ENCODE measurements around the gene OPCML.

The OPCML gene

GRCh38 chr11:133024301-133024700, 508.0 kb downstream of the OPCML start:
- Mint-ChIP-seq H3K27ac (no peak overlapping the region), H3K4me1 (no peaks in the 10 kb centered on the region), H3K27me3 (peaks cover 4% of the 10 kb centered on the region), H3K9me3 (no peaks in the 10 kb centered on the region), H3K4me3 (no peak overlapping the region), H3K36me3 (no peaks in the 10 kb centered on the region)

GRCh38 chr11:133023232-133023631, 509.1 kb downstream of the OPCML start:
- H3K27me3 Mint-ChIP-seq: peaks cover 4% of the 10 kb centered on the region
- no peaks in the 10 kb centered on the region for H3K9me3 Mint-ChIP-seq
- no peaks in the 10 kb centered on the region for H3K36me3 Mint-ChIP-seq
- no peaks in the 10 kb centered on the region for H3K4me1 Mint-ChIP-seq
- no peak overlapping the region for H3K4me3 Mint-ChIP-seq
- no peak overlapping the region for H3K27ac Mint-ChIP-seq

- H3K36me3 Mint-ChIP-seq: no peaks in the 10 kb centered on the region
- H3K4me3 Mint-ChIP-seq: no peak overlapping the region
Observed at GRCh38 chr11:133021553-133021952, 510.7 kb downstream of the OPCML start.

GRCh38 chr11:133020372-133020714, 512.0 kb downstream of the OPCML start:
- Mint-ChIP-seq H3K4me3 (no peak overlapping the region), H3K36me3 (no peaks in the 10 kb centered on the region), H3K27ac (no peak overlapping the region), H3K9me3 (no peaks in the 10 kb centered on the region), H3K27me3 (peaks cover 3% of the 10 kb centered on the region), H3K4me1 (no peaks in the 10 kb centered on the region)

More at GRCh38 chr11:133021553-133021952, 510.7 kb downstream of the OPCML start:
- Mint-ChIP-seq H3K27ac (no peak overlapping the region), H3K27me3 (peaks cover 4% of the 10 kb centered on the region), H3K4me1 (no peaks in the 10 kb centered on the region), H3K9me3 (no peaks in the 10 kb centered on the region)

- H3K27ac Mint-ChIP-seq: no peak overlapping the region
- no peak overlapping the region for H3K4me3 Mint-ChIP-seq
- no peaks in the 10 kb centered on the region for H3K9me3 Mint-ChIP-seq
- no peaks in the 10 kb centered on the region for H3K36me3 Mint-ChIP-seq
- no peaks in the 10 kb centered on the region for H3K4me1 Mint-ChIP-seq
- H3K27me3 Mint-ChIP-seq: peaks cover 3% of the 10 kb centered on the region
Observed at GRCh38 chr11:133019545-133020371, 512.5 kb downstream of the OPCML start.

GRCh38 chr11:133015457-133015856, 516.8 kb downstream of the OPCML start:
- no peaks in the 10 kb centered on the region for H3K36me3 Mint-ChIP-seq
- no peaks in the 10 kb centered on the region for H3K9me3 Mint-ChIP-seq
- no peaks in the 10 kb centered on the region for H3K27me3 Mint-ChIP-seq
- H3K4me1 Mint-ChIP-seq: no peaks in the 10 kb centered on the region
- no peak overlapping the region for H3K4me3 Mint-ChIP-seq
- no peak overlapping the region for H3K27ac Mint-ChIP-seq

GRCh38 chr11:133014337-133014736, 518.0 kb downstream of the OPCML start:
- Mint-ChIP-seq H3K27ac (no peak overlapping the region), H3K36me3 (no peaks in the 10 kb centered on the region), H3K27me3 (no peaks in the 10 kb centered on the region), H3K9me3 (no peaks in the 10 kb centered on the region), H3K4me3 (no peak overlapping the region), H3K4me1 (no peaks in the 10 kb centered on the region)

- Mint-ChIP-seq H3K27ac (no peak overlapping the region), H3K4me1 (no peaks in the 10 kb centered on the region), H3K36me3 (no peaks in the 10 kb centered on the region), H3K4me3 (no peak overlapping the region), H3K9me3 (no peaks in the 10 kb centered on the region), H3K27me3 (no peaks in the 10 kb centered on the region)
Observed at GRCh38 chr11:133012803-133013202, 519.5 kb downstream of the OPCML start.

- H3K27ac Mint-ChIP-seq: no peak overlapping the region
- H3K9me3 Mint-ChIP-seq: no peaks in the 10 kb centered on the region
- H3K27me3 Mint-ChIP-seq: no peaks in the 10 kb centered on the region
- H3K36me3 Mint-ChIP-seq: no peaks in the 10 kb centered on the region
- H3K4me1 Mint-ChIP-seq: no peaks in the 10 kb centered on the region
- no peak overlapping the region for H3K4me3 Mint-ChIP-seq
Observed at GRCh38 chr11:133011604-133012003, 520.7 kb downstream of the OPCML start.

GRCh38 chr11:133007027-133007584, 525.2 kb downstream of the OPCML start:
- Mint-ChIP-seq H3K9me3 (no peaks in the 10 kb centered on the region), H3K4me1 (no peaks in the 10 kb centered on the region), H3K27ac (no peak overlapping the region), H3K4me3 (no peak overlapping the region), H3K27me3 (no peaks in the 10 kb centered on the region), H3K36me3 (no peaks in the 10 kb centered on the region)

GRCh38 chr11:133004369-133004768, 527.9 kb downstream of the OPCML start:
- Mint-ChIP-seq H3K9me3 (no peaks in the 10 kb centered on the region), H3K4me3 (no peak overlapping the region), H3K27me3 (no peaks in the 10 kb centered on the region), H3K36me3 (no peaks in the 10 kb centered on the region), H3K4me1 (no peaks in the 10 kb centered on the region), H3K27ac (no peak overlapping the region)

- no peaks in the 10 kb centered on the region for H3K36me3 Mint-ChIP-seq
- H3K4me3 Mint-ChIP-seq: no peak overlapping the region
- H3K27me3 Mint-ChIP-seq: peaks cover 4% of the 10 kb centered on the region
- no peaks in the 10 kb centered on the region for H3K4me1 Mint-ChIP-seq
- no peak overlapping the region for H3K27ac Mint-ChIP-seq
- no peaks in the 10 kb centered on the region for H3K9me3 Mint-ChIP-seq
Observed at GRCh38 chr11:132999516-132999915, 532.8 kb downstream of the OPCML start.

- Mint-ChIP-seq H3K4me3 (no peak overlapping the region), H3K36me3 (no peaks in the 10 kb centered on the region), H3K27me3 (peaks cover 4% of the 10 kb centered on the region), H3K4me1 (no peaks in the 10 kb centered on the region), H3K27ac (no peak overlapping the region), H3K9me3 (no peaks in the 10 kb centered on the region)
Observed at GRCh38 chr11:132999031-132999430, 533.3 kb downstream of the OPCML start.

GRCh38 chr11:132997396-132997795, 534.9 kb downstream of the OPCML start:
- peaks cover 4% of the 10 kb centered on the region for H3K27me3 Mint-ChIP-seq

GRCh38 chr11:132994966-132995365, 537.3 kb downstream of the OPCML start:
- Mint-ChIP-seq H3K27ac (no peak overlapping the region), H3K9me3 (no peaks in the 10 kb centered on the region), H3K4me3 (no peak overlapping the region), H3K36me3 (no peaks in the 10 kb centered on the region), H3K4me1 (no peaks in the 10 kb centered on the region), H3K27me3 (peaks cover 4% of the 10 kb centered on the region)

More at GRCh38 chr11:132997396-132997795, 534.9 kb downstream of the OPCML start:
- H3K36me3 Mint-ChIP-seq: no peaks in the 10 kb centered on the region
- H3K4me3 Mint-ChIP-seq: no peak overlapping the region
- no peaks in the 10 kb centered on the region for H3K4me1 Mint-ChIP-seq
- no peak overlapping the region for H3K27ac Mint-ChIP-seq
- no peaks in the 10 kb centered on the region for H3K9me3 Mint-ChIP-seq

GRCh38 chr11:132993991-132994502, 538.3 kb downstream of the OPCML start:
- peaks cover 4% of the 10 kb centered on the region for H3K27me3 Mint-ChIP-seq
- no peaks in the 10 kb centered on the region for H3K36me3 Mint-ChIP-seq
- H3K9me3 Mint-ChIP-seq: no peaks in the 10 kb centered on the region
- H3K27ac Mint-ChIP-seq: no peak overlapping the region
- H3K4me3 Mint-ChIP-seq: no peak overlapping the region
- no peaks in the 10 kb centered on the region for H3K4me1 Mint-ChIP-seq
